ENCODE measurements around the gene MDGA2. TPM values are rescaled to one million over a fixed set of nuclear protein-coding genes. Genes with fewer than 3 reads are reported as not detected.

MDGA2 gene
- total and polyA plus RNA-seq, 2 donors (not counting 1 experiment from before 2014, with no cell fraction given): not detected

DNA sequence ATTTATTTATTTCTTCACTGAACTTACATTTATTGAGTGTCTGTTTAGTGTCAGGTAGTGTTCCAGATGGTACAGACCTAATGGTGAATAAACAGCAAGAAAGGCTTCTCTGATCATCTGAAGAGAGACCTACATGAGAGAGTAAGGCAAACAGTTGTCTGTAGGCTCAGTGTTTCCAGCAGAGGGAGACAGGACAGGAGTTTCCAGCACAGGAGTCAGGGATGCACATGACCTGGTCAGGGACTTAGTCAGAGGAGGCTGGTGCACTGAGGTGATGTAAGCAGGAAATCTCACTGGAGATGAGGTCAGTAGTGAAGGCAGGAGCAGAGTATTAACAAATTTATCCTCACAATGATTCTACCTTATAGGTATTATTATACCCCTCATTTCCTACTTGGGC is 233.2 kb downstream of the MDGA2 start:
- H3K27ac ChIP-seq (ENCODE audit: insufficient read depth, low read length): no peak overlapping the region
- H3K36me3 ChIP-seq (ENCODE audit: control insufficient read depth, insufficient read depth, low read length): no peaks in the 10 kb centered on the region
- peak; percentile 0 to 73 for DNase-seq (ENCODE audit: low read depth in 2 of 2)
- no peaks in the 10 kb centered on the region for H3K27me3 ChIP-seq (ENCODE audit: control insufficient read depth, insufficient read depth, low read length)
- H3K79me2 ChIP-seq (ENCODE audit: control insufficient read depth, insufficient read depth, low read length): no peaks in the 10 kb centered on the region
- no peak overlapping the region for H2AFZ ChIP-seq (ENCODE audit: low read length)
- H3K9me3 ChIP-seq (ENCODE audit: control insufficient read depth, insufficient read depth, low read depth, low read length): no peaks in the 10 kb centered on the region
- no peak overlapping the region for H3K4me3 ChIP-seq (replicated peaks in 1 of 4; ENCODE audit: control extremely low read depth in 1 of 4, insufficient read depth in 1 of 4, low read depth in 3 of 4, low read length in 4 of 4)
- H4K20me1 ChIP-seq (ENCODE audit: control insufficient read depth, extremely low read depth, insufficient read depth, low read length): no peaks in the 10 kb centered on the region
- H3K4me2 ChIP-seq (ENCODE audit: extremely low read depth, insufficient read depth, low read length): no peak overlapping the region
- no peaks in the 10 kb centered on the region for H3K4me1 ChIP-seq (ENCODE audit: control insufficient read depth, extremely low read depth, insufficient read depth, low read length)
- TF ChIP-seq CTCF (conservative IDR thresholded peaks at IDR 0.05 in 1 of 2, IDR thresholded peaks at IDR 0.05 in 1 of 2; ENCODE audit: low read depth in 1 of 2, low read length in 2 of 2) (no peak), EZH2 (IDR thresholded peaks at IDR 0.05; ENCODE audit: low read length, missing control alignments) (no peak)
- no peak overlapping the region for H3K9ac ChIP-seq (ENCODE audit: insufficient read depth, low read length)

- H2AFZ ChIP-seq (ENCODE audit: low read length): no peak overlapping the region
- no peaks in the 10 kb centered on the region for H3K27me3 ChIP-seq (ENCODE audit: control insufficient read depth, insufficient read depth, low read length)
- H3K9me3 ChIP-seq (ENCODE audit: control insufficient read depth, insufficient read depth, low read depth, low read length): no peaks in the 10 kb centered on the region
- H3K79me2 ChIP-seq (ENCODE audit: control insufficient read depth, insufficient read depth, low read length): no peaks in the 10 kb centered on the region
- H3K4me3 ChIP-seq (replicated peaks in 1 of 4; ENCODE audit: control extremely low read depth in 1 of 4, insufficient read depth in 1 of 4, low read depth in 3 of 4, low read length in 4 of 4): no peak overlapping the region
- no peak for DNase-seq (ENCODE audit: low read depth in 2 of 2)
- H4K20me1 ChIP-seq (ENCODE audit: control insufficient read depth, extremely low read depth, insufficient read depth, low read length): no peaks in the 10 kb centered on the region
- no peak overlapping the region for H3K27ac ChIP-seq (ENCODE audit: insufficient read depth, low read length)
- no peaks in the 10 kb centered on the region for H3K36me3 ChIP-seq (ENCODE audit: control insufficient read depth, insufficient read depth, low read length)
- TF ChIP-seq CTCF (conservative IDR thresholded peaks at IDR 0.05 in 1 of 2, IDR thresholded peaks at IDR 0.05 in 1 of 2; ENCODE audit: low read depth in 1 of 2, low read length in 2 of 2): no peak
- TF ChIP-seq EZH2 (IDR thresholded peaks at IDR 0.05; ENCODE audit: low read length, missing control alignments): no peak
- no peaks in the 10 kb centered on the region for H3K4me1 ChIP-seq (ENCODE audit: control insufficient read depth, extremely low read depth, insufficient read depth, low read length)
- no peak overlapping the region for H3K4me2 ChIP-seq (ENCODE audit: extremely low read depth, insufficient read depth, low read length)
- H3K9ac ChIP-seq (ENCODE audit: insufficient read depth, low read length): no peak overlapping the region
Observed at GRCh38 chr14:47439953-47440352, 235.5 kb downstream of the MDGA2 start.

DNA sequence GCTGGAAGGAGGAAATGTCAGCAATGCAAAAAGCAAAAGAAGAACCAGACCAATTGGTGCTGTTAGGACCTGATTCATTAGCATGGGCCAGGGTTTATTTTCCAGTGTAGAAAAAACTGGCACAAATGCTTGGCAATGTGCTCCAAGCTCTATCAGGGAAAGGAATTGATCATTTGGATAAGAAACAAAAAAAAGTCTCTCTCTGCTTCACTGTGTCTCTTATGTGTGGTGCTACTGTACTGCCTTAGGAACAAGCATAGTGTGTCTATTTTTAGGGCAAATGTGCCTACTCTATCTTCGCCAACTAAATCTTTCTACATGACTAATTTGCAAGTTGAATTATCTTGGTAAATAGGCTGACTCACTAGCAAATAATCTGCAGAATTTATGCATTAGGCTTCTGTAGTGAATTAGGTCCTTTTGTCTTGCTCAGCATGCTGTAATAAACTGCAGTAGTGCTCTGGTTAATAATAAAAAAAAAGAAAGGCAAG is 236.7 kb downstream of the MDGA2 start:
- Histone ChIP-seq H3K36me3 (ENCODE audit: control insufficient read depth, insufficient read depth, low read length) (no peaks in the 10 kb centered on the region), H3K4me3 (replicated peaks in 1 of 4; ENCODE audit: control extremely low read depth in 1 of 4, insufficient read depth in 1 of 4, low read depth in 3 of 4, low read length in 4 of 4) (no peak overlapping the region), H3K79me2 (ENCODE audit: control insufficient read depth, insufficient read depth, low read length) (no peaks in the 10 kb centered on the region), H3K9ac (ENCODE audit: insufficient read depth, low read length) (no peak overlapping the region), H4K20me1 (ENCODE audit: control insufficient read depth, extremely low read depth, insufficient read depth, low read length) (no peaks in the 10 kb centered on the region), H2AFZ (ENCODE audit: low read length) (no peak overlapping the region), H3K27ac (ENCODE audit: insufficient read depth, low read length) (no peak overlapping the region), H3K27me3 (ENCODE audit: control insufficient read depth, insufficient read depth, low read length) (no peaks in the 10 kb centered on the region), H3K4me1 (ENCODE audit: control insufficient read depth, extremely low read depth, insufficient read depth, low read length) (no peaks in the 10 kb centered on the region), H3K4me2 (ENCODE audit: extremely low read depth, insufficient read depth, low read length) (no peak overlapping the region), H3K9me3 (ENCODE audit: control insufficient read depth, insufficient read depth, low read depth, low read length) (no peaks in the 10 kb centered on the region)
- no peak for TF ChIP-seq CTCF (conservative IDR thresholded peaks at IDR 0.05 in 1 of 2, IDR thresholded peaks at IDR 0.05 in 1 of 2; ENCODE audit: low read depth in 1 of 2, low read length in 2 of 2)
- TF ChIP-seq EZH2 (IDR thresholded peaks at IDR 0.05; ENCODE audit: low read length, missing control alignments): no peak
- DNase-seq (ENCODE audit: low read depth in 2 of 2): peak; percentile 5 to 86
